ENCODE measurements around the gene PPT1. TPM values are rescaled to one million over a fixed set of nuclear protein-coding genes. Genes with fewer than 3 reads are reported as not detected.

The PPT1 gene
- total and polyA plus RNA-seq, 2 of the 13 experiments (the other 11 are each of a cell fraction or from before 2014, with no cell fraction given) = 129 TPM

- TF ChIP-seq ZNF644 (CRISPR knock-in tag; IDR thresholded peaks at IDR 0.05; ENCODE audit: low read depth) = peak; percentile 67
- no peak for TF ChIP-seq ZBTB42 (CRISPR knock-in tag; IDR thresholded peaks at IDR 0.05)
- 0 out of 2 replicates have a peak, but pooled peaks have one; percentile 54 for TF ChIP-seq ZZZ3 (CRISPR knock-in tag; IDR thresholded peaks at IDR 0.05; ENCODE audit: borderline replicate concordance)
- no peak for TF ChIP-seq ISX (CRISPR knock-in tag; conservative IDR thresholded peaks at IDR 0.05)
- no peak for TF ChIP-seq THAP8 (CRISPR knock-in tag; IDR thresholded peaks at IDR 0.05; ENCODE audit: borderline replicate concordance)
- peak; percentile 92 for TF ChIP-seq REL (CRISPR knock-in tag; conservative IDR thresholded peaks at IDR 0.05)
- TF ChIP-seq BORCS8-MEF2B (CRISPR knock-in tag; IDR thresholded peaks at IDR 0.05) = peak; percentile 63
- TF ChIP-seq LRRFIP1 (CRISPR knock-in tag; conservative IDR thresholded peaks at IDR 0.05) = no peak
- TF ChIP-seq ZNF143 (CRISPR knock-in tag; IDR thresholded peaks at IDR 0.05) = peak; percentile 51
- no peak for TF ChIP-seq ZNF24 (IDR thresholded peaks at IDR 0.05)
- TF ChIP-seq PITX1 (CRISPR knock-in tag; IDR thresholded peaks at IDR 0.05) = peak; percentile 79; the same call in 1 of the 2 replicates
- 0 out of 2 replicates have a peak, but pooled peaks have one; percentile 43 for TF ChIP-seq IRF1 (CRISPR knock-in tag; IDR thresholded peaks at IDR 0.05; ENCODE audit: low read depth)
- TF ChIP-seq ZNF7 (CRISPR knock-in tag; IDR thresholded peaks at IDR 0.05) = no peak
- peak; percentile 93 for TF ChIP-seq ZNF276 (CRISPR knock-in tag; IDR thresholded peaks at IDR 0.05; ENCODE audit: low read depth)
- TF ChIP-seq NAIF1 (CRISPR knock-in tag; IDR thresholded peaks at IDR 0.05; ENCODE audit: borderline replicate concordance) = peak; percentile 85
- TF ChIP-seq ZNF891 (CRISPR knock-in tag; IDR thresholded peaks at IDR 0.05) = peak; percentile 70
- no peak for TF ChIP-seq GPN1 (CRISPR knock-in tag; IDR thresholded peaks at IDR 0.05; ENCODE audit: borderline replicate concordance)
- no peak for TF ChIP-seq ZNF354B (CRISPR knock-in tag; IDR thresholded peaks at IDR 0.05)
- peak; percentile 83 for TF ChIP-seq KLF6 (CRISPR knock-in tag; IDR thresholded peaks at IDR 0.05)
- TF ChIP-seq ZBTB1 (CRISPR knock-in tag; IDR thresholded peaks at IDR 0.05; ENCODE audit: borderline replicate concordance) = no peak
- TF ChIP-seq GABPB1 (CRISPR knock-in tag; IDR thresholded peaks at IDR 0.05) = peak; percentile 82
- no peak for TF ChIP-seq ZBTB26 (CRISPR knock-in tag; IDR thresholded peaks at IDR 0.05; ENCODE audit: borderline replicate concordance)
- TF ChIP-seq KMT2A (CRISPR knock-in tag; IDR thresholded peaks at IDR 0.05) = peak; percentile 91
Observed at GRCh38 chr1:40096977-40097782, at the start of gene PPT1 (continued).
